Gastroesophageal sphincter (tissue), 3 donors: Measurements from ENCODE around the gene RNF208.

ENCODE experiments used
- POLR2AphosphoS5 ChIP-seq: sonication (generic); formaldehyde crosslinking; IDR thresholded peaks from one replicate; pipeline ENCODE4 v1.6.1; 2017; ENCODE audit warnings: antibody characterized with exemption
- TF ChIP-seq, protein P1 (sequence below), 4 experiments: fragments of 200-600 bp in 2 of 4; fragments of 450-650 bp in 2 of 4; sonication (generic) in 1 of 4; IDR thresholded peaks; one replicate each; pipeline ENCODE4 v1.5.1; 2017 to 2019; ENCODE audit warnings: antibody characterized with exemption in 4 of 4, mild to moderate bottlenecking in 2 of 4, moderate library complexity in 2 of 4

DNA sequence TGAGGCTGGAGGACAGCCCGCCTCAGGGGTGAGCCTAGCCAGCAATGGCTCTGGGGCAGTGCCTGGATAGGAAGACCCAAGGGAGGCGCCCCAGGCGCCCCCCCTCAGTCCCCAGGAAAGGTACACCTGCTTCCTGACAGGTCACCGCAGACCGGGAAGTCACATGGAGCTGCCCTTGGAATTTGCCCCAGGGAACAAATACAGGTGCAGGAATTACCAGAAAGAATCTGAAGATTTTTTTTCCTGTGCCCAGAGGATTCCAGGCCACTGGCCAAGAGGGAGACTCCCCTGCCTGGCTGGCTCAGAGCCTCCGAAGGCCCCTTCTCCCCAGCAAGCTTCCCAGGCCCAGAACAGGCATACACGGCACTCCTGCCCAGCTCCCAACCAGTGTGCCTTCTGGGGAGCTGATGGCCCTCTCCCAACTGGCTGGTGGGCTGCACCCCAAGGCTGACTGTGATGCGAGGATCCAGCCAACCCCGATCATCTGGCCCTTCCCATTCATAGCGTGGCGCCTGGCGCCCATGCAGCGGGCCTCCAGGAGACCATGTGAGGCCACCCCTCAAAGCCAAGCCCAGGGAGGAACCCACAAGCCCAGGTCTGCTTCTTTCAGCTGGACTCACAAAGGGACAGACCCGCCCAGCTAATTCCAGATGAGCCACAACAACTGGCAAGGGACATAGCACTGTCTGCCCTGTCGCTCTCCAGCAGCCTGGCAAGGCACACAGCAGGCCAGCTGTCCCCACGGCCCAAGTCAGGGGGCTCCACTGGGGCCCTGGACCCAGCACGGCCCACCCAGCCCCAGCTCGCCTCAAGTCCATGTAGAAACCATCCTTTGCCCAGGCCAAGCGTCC lies 23.8 kb downstream of the RNF208 start:
- TF ChIP-seq, protein P1, sequence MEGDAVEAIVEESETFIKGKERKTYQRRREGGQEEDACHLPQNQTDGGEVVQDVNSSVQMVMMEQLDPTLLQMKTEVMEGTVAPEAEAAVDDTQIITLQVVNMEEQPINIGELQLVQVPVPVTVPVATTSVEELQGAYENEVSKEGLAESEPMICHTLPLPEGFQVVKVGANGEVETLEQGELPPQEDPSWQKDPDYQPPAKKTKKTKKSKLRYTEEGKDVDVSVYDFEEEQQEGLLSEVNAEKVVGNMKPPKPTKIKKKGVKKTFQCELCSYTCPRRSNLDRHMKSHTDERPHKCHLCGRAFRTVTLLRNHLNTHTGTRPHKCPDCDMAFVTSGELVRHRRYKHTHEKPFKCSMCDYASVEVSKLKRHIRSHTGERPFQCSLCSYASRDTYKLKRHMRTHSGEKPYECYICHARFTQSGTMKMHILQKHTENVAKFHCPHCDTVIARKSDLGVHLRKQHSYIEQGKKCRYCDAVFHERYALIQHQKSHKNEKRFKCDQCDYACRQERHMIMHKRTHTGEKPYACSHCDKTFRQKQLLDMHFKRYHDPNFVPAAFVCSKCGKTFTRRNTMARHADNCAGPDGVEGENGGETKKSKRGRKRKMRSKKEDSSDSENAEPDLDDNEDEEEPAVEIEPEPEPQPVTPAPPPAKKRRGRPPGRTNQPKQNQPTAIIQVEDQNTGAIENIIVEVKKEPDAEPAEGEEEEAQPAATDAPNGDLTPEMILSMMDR (IDR thresholded peaks at IDR 0.05), result no peak
- TF ChIP-seq POLR2AphosphoS5, result no peak
